Measurements from ENCODE around the gene COLEC11.

Gene COLEC11

GRCh38 chr2:3598912-3599854, 4.3 kb downstream of the COLEC11 start (continued):
- TF ChIP-seq TSHZ2 (CRISPR knock-in tag; IDR thresholded peaks at IDR 0.05): no peak

- TF ChIP-seq TCF4 (CRISPR knock-in tag; IDR thresholded peaks at IDR 0.05; ENCODE audit: borderline replicate concordance) (no peak), POU6F1 (CRISPR knock-in tag; IDR thresholded peaks at IDR 0.05; ENCODE audit: borderline replicate concordance, low read depth) (no peak), TOX (CRISPR knock-in tag; IDR thresholded peaks at IDR 0.05; ENCODE audit: borderline replicate concordance) (no peak), ZNF565 (CRISPR knock-in tag; conservative IDR thresholded peaks at IDR 0.05; ENCODE audit: low read depth) (no peak), RARB (CRISPR knock-in tag; IDR thresholded peaks at IDR 0.05) (no peak)
- no peak for ATAC-seq
Observed at GRCh38 chr2:3600256-3600855, 5.4 kb downstream of the COLEC11 start.

GRCh38 chr2:3601561-3602271, 6.8 kb downstream of the COLEC11 start:
- no peak for ATAC-seq
- TF ChIP-seq ZNF8 (CRISPR knock-in tag; IDR thresholded peaks at IDR 0.05) (no peak), OSR1 (CRISPR knock-in tag; IDR thresholded peaks at IDR 0.05) (no peak), ISL1 (CRISPR knock-in tag; IDR thresholded peaks at IDR 0.05) (no peak), GLIS3 (CRISPR knock-in tag; IDR thresholded peaks at IDR 0.05) (no peak), SNAI2 (CRISPR knock-in tag; IDR thresholded peaks at IDR 0.05) (no peak), CSRNP3 (CRISPR knock-in tag; IDR thresholded peaks at IDR 0.05) (no peak), TOX (CRISPR knock-in tag; IDR thresholded peaks at IDR 0.05; ENCODE audit: borderline replicate concordance) (no peak), PATZ1 (CRISPR knock-in tag; IDR thresholded peaks at IDR 0.05; ENCODE audit: borderline replicate concordance) (no peak), ZC3H10 (CRISPR knock-in tag; IDR thresholded peaks at IDR 0.05) (no peak), POU6F1 (CRISPR knock-in tag; IDR thresholded peaks at IDR 0.05; ENCODE audit: borderline replicate concordance, low read depth) (no peak)
